Hepatocyte (in vitro differentiated cells): ENCODE results near the gene OR14A16.

Experiments
- EZH2 ChIP-seq: fragments of 200-600 bp; sonication (generic); IDR thresholded peaks from 2 replicates; pipeline ENCODE4 v1.6.1; 2016; ENCODE audit warnings: antibody characterized with exemption, mild to moderate bottlenecking, borderline replicate concordance
- TF ChIP-seq, protein P1 (sequence below): fragments of 200-600 bp; sonication (generic); IDR thresholded peaks from 2 replicates; pipeline ENCODE4 v1.5.1; 2016; ENCODE audit warnings: antibody characterized with exemption, mild to moderate bottlenecking; ENCODE audit not compliant: poor library complexity

GRCh38 chr1:247862756-247863155 lies 38.8 kb upstream of the OR14A16 start:
- TF ChIP-seq, protein P1, sequence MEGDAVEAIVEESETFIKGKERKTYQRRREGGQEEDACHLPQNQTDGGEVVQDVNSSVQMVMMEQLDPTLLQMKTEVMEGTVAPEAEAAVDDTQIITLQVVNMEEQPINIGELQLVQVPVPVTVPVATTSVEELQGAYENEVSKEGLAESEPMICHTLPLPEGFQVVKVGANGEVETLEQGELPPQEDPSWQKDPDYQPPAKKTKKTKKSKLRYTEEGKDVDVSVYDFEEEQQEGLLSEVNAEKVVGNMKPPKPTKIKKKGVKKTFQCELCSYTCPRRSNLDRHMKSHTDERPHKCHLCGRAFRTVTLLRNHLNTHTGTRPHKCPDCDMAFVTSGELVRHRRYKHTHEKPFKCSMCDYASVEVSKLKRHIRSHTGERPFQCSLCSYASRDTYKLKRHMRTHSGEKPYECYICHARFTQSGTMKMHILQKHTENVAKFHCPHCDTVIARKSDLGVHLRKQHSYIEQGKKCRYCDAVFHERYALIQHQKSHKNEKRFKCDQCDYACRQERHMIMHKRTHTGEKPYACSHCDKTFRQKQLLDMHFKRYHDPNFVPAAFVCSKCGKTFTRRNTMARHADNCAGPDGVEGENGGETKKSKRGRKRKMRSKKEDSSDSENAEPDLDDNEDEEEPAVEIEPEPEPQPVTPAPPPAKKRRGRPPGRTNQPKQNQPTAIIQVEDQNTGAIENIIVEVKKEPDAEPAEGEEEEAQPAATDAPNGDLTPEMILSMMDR, result no peak
- no peak for TF ChIP-seq EZH2
